ENCODE results near the gene YY2.
"Not testable (repeated sequence)": the region's sequence is repeated elsewhere in the genome, so short reads cannot be mapped to it uniquely, and the experiment has no call there.

YY2 gene

DNA sequence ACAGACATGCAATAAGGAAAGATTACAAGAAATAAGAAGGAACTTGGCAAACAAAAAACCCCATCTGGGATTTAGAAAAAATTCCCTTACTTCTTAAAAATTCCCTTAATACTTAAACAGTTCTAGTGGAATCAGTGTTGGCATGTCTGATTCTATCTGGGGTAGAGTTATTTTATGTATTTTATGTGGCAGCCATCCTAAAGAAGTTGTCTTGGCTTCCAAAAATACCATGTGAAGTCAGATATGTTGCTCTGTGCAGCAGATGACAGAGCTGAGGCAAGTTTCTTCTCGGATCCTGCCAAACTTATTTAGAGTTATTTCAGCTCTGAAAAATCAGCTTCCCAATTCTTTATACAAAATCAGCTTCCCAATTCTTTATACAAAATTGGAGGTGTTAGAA is 14.7 kb downstream of the YY2 start:
- DNase-seq (ENCODE audit: low spot score) = no peak
- in situ Hi-C loops (cut with MboI; ENCODE audit: low pct_unique_long_range_greater_than_20kb, low sequenced_read_pairs, unreplicated experiment) = no loop called here
- TF ChIP-seq, protein P1, sequence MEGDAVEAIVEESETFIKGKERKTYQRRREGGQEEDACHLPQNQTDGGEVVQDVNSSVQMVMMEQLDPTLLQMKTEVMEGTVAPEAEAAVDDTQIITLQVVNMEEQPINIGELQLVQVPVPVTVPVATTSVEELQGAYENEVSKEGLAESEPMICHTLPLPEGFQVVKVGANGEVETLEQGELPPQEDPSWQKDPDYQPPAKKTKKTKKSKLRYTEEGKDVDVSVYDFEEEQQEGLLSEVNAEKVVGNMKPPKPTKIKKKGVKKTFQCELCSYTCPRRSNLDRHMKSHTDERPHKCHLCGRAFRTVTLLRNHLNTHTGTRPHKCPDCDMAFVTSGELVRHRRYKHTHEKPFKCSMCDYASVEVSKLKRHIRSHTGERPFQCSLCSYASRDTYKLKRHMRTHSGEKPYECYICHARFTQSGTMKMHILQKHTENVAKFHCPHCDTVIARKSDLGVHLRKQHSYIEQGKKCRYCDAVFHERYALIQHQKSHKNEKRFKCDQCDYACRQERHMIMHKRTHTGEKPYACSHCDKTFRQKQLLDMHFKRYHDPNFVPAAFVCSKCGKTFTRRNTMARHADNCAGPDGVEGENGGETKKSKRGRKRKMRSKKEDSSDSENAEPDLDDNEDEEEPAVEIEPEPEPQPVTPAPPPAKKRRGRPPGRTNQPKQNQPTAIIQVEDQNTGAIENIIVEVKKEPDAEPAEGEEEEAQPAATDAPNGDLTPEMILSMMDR (IDR thresholded peaks at IDR 0.05; ENCODE audit: extremely low read depth, insufficient read depth, missing control alignments) = no peak

DNA sequence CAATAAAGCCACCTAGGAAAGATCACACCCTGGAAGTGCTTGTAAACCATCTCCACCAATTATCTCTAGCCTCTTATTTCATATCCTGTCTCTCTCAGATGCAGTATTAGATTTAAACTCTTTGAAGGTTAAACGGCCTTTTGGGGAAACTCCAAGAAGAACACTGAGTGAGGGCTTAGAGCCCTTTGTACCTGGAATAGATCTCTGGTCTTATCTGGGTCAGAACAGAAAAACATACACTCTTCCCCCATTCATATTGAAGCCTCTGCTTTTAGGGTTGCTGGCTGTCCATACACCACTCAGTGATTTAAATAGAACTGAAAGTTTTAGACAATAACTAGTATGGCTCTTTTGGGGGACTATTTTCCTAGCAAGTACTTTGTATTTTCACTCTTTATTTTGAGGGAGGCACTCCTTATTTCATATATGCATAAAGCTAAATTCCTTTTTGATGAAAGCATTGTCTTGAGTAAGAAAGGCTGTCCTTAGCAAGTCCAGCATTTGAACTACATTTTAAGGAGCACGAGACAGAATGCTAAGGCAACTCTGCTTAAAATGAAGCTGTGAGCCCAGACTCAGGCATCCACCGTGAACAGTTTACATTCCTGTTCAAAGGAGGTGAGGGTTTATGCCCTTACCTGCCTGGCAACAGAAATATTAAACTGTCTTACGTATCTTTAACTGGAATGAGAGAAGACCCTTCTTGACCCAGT is 17.4 kb downstream of the YY2 start:
- no peak for DNase-seq (ENCODE audit: low spot score)
- in situ Hi-C loops (cut with MboI; ENCODE audit: low pct_unique_long_range_greater_than_20kb, low sequenced_read_pairs, unreplicated experiment) = no loop called here
- TF ChIP-seq, protein P1 (IDR thresholded peaks at IDR 0.05; ENCODE audit: extremely low read depth, insufficient read depth, missing control alignments) = no peak

DNA sequence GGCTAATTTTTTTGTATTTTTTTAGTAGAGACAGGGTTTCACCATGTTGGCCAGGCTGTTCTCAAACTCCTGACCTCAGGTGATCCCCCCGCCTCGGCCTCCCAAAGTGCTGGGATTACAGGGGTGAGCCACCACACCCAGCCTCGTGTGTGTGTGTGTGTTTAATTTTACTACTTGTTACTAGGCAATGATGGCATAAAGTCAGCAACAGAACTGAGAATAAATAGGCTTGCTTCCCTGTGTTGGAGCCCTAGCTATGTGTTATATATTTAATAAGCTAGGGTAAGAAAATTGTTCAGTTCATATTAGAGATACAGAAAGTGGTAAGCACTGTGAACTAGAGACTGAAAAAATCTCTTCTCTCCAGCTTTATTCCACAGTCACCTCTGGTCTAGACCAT is 18.4 kb downstream of the YY2 start:
- in situ Hi-C loops (cut with MboI; ENCODE audit: low pct_unique_long_range_greater_than_20kb, low sequenced_read_pairs, unreplicated experiment); DNase-seq (ENCODE audit: low spot score): not testable (repeated sequence)

DNA sequence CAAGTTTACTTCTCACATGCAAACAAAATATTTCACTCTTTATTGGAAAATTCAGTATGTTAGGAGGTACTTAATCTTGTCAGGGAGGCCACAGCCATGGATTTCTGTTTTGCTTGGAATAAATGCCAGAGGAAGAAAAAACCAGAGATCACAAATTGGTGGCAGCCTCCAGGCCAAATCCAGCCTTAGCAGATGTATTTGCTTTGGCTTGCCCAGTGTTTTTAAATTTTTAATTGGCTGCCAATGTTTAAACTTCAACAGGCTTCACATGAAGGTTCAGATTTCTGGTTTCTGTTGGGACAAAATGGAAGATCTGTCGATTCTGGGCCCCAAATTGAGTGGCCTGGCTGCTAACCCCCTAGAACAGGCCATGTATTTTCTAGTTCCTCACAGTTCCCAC is 19.2 kb downstream of the YY2 start:
- TF ChIP-seq, protein P1 (IDR thresholded peaks at IDR 0.05; ENCODE audit: extremely low read depth, insufficient read depth, missing control alignments) = no peak
- no peak for DNase-seq (ENCODE audit: low spot score)
- in situ Hi-C loops (cut with MboI; ENCODE audit: low pct_unique_long_range_greater_than_20kb, low sequenced_read_pairs, unreplicated experiment) = no loop called here

DNA sequence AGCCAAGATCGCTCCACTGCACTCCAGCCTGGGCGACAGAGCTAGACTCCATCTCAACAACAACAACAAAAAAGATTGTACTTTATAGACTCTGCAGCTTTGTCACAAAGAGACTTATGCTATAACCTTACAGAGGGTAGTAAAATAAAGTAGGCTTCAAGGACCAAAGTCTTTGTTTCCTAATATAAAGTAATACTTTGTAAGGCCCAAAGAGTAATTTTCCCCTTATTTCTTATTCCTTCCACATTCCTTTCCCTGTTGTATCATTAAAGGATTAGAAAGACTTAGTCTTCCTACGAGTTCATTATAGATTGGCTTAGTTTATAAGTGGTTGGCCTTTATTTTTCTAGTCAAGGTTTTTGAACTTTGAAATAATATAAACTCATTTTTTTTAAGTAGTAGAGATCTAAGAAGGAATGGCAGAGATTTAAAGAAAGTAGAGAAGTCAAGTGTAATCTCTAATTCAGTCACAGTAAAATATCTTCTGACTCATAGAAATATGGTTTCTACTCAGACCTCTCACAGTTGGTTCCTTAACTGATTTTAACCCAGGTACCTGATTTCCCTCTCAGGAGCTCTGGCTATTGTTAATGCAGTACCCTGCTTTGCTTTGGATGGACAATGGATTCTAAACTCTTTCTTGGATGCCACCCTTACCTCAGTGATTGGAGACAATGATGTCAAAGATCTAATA is 26.2 kb downstream of the YY2 start:
- in situ Hi-C loops (cut with MboI; ENCODE audit: low pct_unique_long_range_greater_than_20kb, low sequenced_read_pairs, unreplicated experiment) = no loop called here
- TF ChIP-seq, protein P1 (IDR thresholded peaks at IDR 0.05; ENCODE audit: extremely low read depth, insufficient read depth, missing control alignments) = no peak

DNA sequence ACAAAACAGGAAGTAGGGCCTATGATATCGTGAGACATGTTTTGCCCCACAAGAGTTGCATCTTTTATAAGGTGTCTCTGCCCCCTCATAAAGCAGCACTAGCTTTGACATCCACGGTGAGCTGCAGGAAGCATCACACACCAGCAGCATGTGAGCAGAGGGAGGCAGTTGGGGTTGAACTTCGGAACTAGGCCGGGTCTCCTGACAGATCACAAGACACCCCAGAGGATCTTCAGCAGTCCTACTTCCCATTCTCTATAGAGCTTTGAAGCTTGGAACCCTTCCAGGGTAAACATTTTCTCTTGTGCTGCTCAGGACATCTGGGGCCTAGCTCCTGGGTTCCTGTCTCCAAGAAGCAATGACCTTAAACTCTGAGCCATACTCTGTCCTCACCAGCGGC is 27.5 kb downstream of the YY2 start:
- no peak for DNase-seq (ENCODE audit: low spot score)
- in situ Hi-C loops (cut with MboI; ENCODE audit: low pct_unique_long_range_greater_than_20kb, low sequenced_read_pairs, unreplicated experiment) = no loop called here
- TF ChIP-seq, protein P1 (IDR thresholded peaks at IDR 0.05; ENCODE audit: extremely low read depth, insufficient read depth, missing control alignments) = no peak

More for the DNA sequence above, 26.2 kb downstream of the YY2 start:
- no peak for DNase-seq (ENCODE audit: low spot score)

DNA sequence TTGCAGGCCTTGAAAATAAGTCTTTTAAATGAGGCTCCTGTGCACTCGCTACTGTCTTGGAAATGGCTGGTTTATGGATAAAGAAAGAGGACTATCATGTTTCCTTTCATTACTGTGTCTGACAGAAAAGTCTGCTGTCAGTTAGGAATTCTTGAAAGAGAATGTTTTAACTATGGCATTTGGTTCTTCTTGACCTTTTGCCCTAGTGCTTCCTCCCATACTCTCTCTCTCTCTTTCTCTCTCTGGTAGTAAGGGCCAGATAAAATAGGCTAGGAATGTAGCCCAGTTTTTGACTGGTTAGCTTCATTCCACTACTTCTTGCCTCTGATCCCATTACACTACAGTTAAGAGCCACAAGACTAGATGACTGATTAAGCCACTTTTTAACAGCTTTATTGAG is 29.8 kb downstream of the YY2 start:
- TF ChIP-seq, protein P1 (IDR thresholded peaks at IDR 0.05; ENCODE audit: extremely low read depth, insufficient read depth, missing control alignments) = no peak
- no peak for DNase-seq (ENCODE audit: low spot score)
- in situ Hi-C loops (cut with MboI; ENCODE audit: low pct_unique_long_range_greater_than_20kb, low sequenced_read_pairs, unreplicated experiment) = no loop called here

Measured in GM13977 (cell line).